HCT116 (cell line): ENCODE data around the gene SYNE1. TPM values are rescaled to one million over a fixed set of nuclear protein-coding genes. Genes with fewer than 3 reads are reported as not detected.
"Not testable (repeated sequence)": the region's sequence is repeated elsewhere in the genome, so short reads cannot be mapped to it uniquely, and the experiment has no call there.

Source experiments
- ATAC-seq: fragments of 200-7000 bp; cut with Tn5 transposase; 2 replicates; pipeline ENCODE4 v1.9.1; 2020; ENCODE audit warnings: mild to moderate bottlenecking, moderate library complexity
- BruUV-seq: library from RNA; stranded (reverse); fragments of 400-500 nt; replicated peaks from 2 replicates; lab custom pipeline; 2021; lab: Mats Ljungman, UMichigan
- CTCF ChIA-PET: fragments of 300-600 bp; sonication (Branson Sonifier 250); formaldehyde crosslinking; loops from one replicate; lab custom pipeline; 2021; ENCODE audit warnings: antibody characterized with exemption; lab: Charles Lee
- POLR2A ChIA-PET: fragments of 300-600, 350-600 bp; sonication (Branson Sonifier 250); formaldehyde crosslinking; loops from one replicate; lab custom pipeline; 2021; ENCODE audit warnings: antibody characterized with exemption; lab: Charles Lee
- RAD21 ChIA-PET, 2 experiments: fragments of 300-600 bp; sonication (Branson Sonifier 250); formaldehyde crosslinking; loops; one replicate each; lab custom pipeline; 2023; ENCODE audit warnings: low total read pairs in 2 of 2; ENCODE audit not compliant: uncharacterized antibody in 2 of 2, unreplicated experiment in 2 of 2, low non-redundant PET in 1 of 2; lab: Charles Lee
- DNase-seq: peaks from one replicate; pipeline ENCODE4 v3.0.0-alpha.2; 2010; ENCODE audit warnings: low read depth, low spot score
- H2AFZ ChIP-seq: fragments of 200-600 bp; shearing (Covaris generic), sonication (generic); 2 replicates; pipeline ENCODE4 v1.6.1; 2017; ENCODE audit warnings: low read depth, mixed run types, mixed read lengths, antibody characterized with exemption, low read length; ENCODE audit not compliant: poor library complexity, severe bottlenecking
- H3K27ac ChIP-seq: 2 replicates; pipeline ENCODE4 v1.5.1; 2012; ENCODE audit warnings: low read depth, low read length
- H3K27me3 ChIP-seq: fragments of 200-600 bp; sonication (generic); 2 replicates; pipeline ENCODE4 v1.6.1; 2016; ENCODE audit warnings: mixed run types, low read length, mixed read lengths; ENCODE audit not compliant: insufficient read depth
- H3K36me3 ChIP-seq, 2 experiments: fragments of 200-500 bp in 1 of 2; fragments of 200-600 bp in 1 of 2; sonication (Bioruptor generic) in 1 of 2; sonication (generic) in 1 of 2; 2 replicates each; pipeline versions ENCODE4 v1.5.1 to v1.6.1; 2014 to 2016; ENCODE audit warnings: low read length in 2 of 2, inconsistent platforms in 1 of 2, mixed read lengths in 1 of 2, mixed run types in 1 of 2; ENCODE audit not compliant: insufficient read depth in 2 of 2, control insufficient read depth in 1 of 2
- H3K4me1 ChIP-seq, 2 experiments: fragments of 200-600 bp in 1 of 2; sonication (generic) in 1 of 2; 2 replicates each; pipeline versions ENCODE4 v1.5.1 to v1.6.1; 2012 to 2017; ENCODE audit warnings: low read length in 2 of 2, inconsistent platforms in 1 of 2, mild to moderate bottlenecking in 1 of 2, mixed read lengths in 1 of 2, mixed run types in 1 of 2, moderate library complexity in 1 of 2; ENCODE audit not compliant: insufficient read depth in 2 of 2, control insufficient read depth in 1 of 2
- H3K4me2 ChIP-seq: fragments of 200-600 bp; sonication (generic); 2 replicates; pipeline ENCODE4 v1.6.1; 2017; ENCODE audit warnings: mixed run types, low read length, mixed read lengths
- H3K4me3 ChIP-seq, 2 experiments: fragments of 200-600 bp in 1 of 2; sonication (generic) in 1 of 2; replicated peaks in 1 of 2; 2 replicates each; pipeline ENCODE4 v1.5.1; 2011 to 2016; ENCODE audit warnings: low read length in 2 of 2, control low read depth in 1 of 2, low read depth in 1 of 2, mild to moderate bottlenecking in 1 of 2, mixed read lengths in 1 of 2, mixed run types in 1 of 2
- H3K79me2 ChIP-seq: fragments of 200-600 bp; sonication (generic); 2 replicates; pipeline ENCODE4 v1.6.1; 2017; ENCODE audit warnings: mild to moderate bottlenecking, mixed run types, low read length, moderate library complexity, mixed read lengths; ENCODE audit not compliant: insufficient read depth
- H3K9ac ChIP-seq: fragments of 200-600 bp; sonication (generic); 2 replicates; pipeline ENCODE4 v1.6.1; 2016; ENCODE audit warnings: low read length, mixed read lengths
- H3K9me2 ChIP-seq: fragments of 200-600 bp; sonication (generic), shearing (Covaris generic); 2 replicates; pipeline ENCODE4 v1.6.1; 2017; ENCODE audit warnings: mixed run types, mild to moderate bottlenecking, moderate library complexity; ENCODE audit not compliant: insufficient read depth
- H3K9me3 ChIP-seq, 2 experiments: fragments of 200-500 bp in 1 of 2; fragments of 200-600 bp in 1 of 2; sonication (Bioruptor generic) in 1 of 2; sonication (generic) in 1 of 2; 2 replicates each; pipeline ENCODE4 v1.6.1; 2014 to 2017; ENCODE audit warnings: low read length in 2 of 2, mixed read lengths in 2 of 2, inconsistent platforms in 1 of 2, low read depth in 1 of 2, mild to moderate bottlenecking in 1 of 2, mixed run types in 1 of 2, moderate library complexity in 1 of 2; ENCODE audit not compliant: control insufficient read depth in 1 of 2, insufficient read depth in 1 of 2
- H4K20me1 ChIP-seq: fragments of 200-600 bp; sonication (generic), shearing (Covaris generic); 2 replicates; pipeline ENCODE4 v1.6.1; 2017; ENCODE audit warnings: mixed run types, mild to moderate bottlenecking, moderate library complexity; ENCODE audit not compliant: insufficient read depth
- EGR1 ChIP-seq: IDR thresholded peaks from 2 replicates; pipeline ENCODE4 v1.6.1; 2012; ENCODE audit warnings: low read depth
- POLR2A ChIP-seq: IDR thresholded peaks from 2 replicates; pipeline ENCODE4 v1.7.0; 2011; ENCODE audit warnings: borderline replicate concordance; ENCODE audit not compliant: insufficient read depth, insufficient read length; ENCODE audit errors: extremely low read depth
- SRF ChIP-seq: IDR thresholded peaks from 2 replicates; pipeline ENCODE4 v1.6.1; 2012; ENCODE audit warnings: low read depth
- intact Hi-C: fragments of 100-400 bp; cut with micrococcal nuclease; formaldehyde crosslinking; loops from 2 replicates; pipeline ENCODE4 v1.10.0; 2022
- total RNA-seq: library from RNA; stranded (reverse); gene quantifications from one replicate; pipeline ENCODE4 v1.2.1, GENCODE V29; 2021; ENCODE audit not compliant: unreplicated experiment
- TF ChIP-seq, protein P1 (sequence below), 3 experiments: fragments of 200-600 bp in 1 of 3; sonication (generic) in 1 of 3; IDR thresholded peaks in 2 of 3; conservative IDR thresholded peaks in 1 of 3; 2 replicates each; pipeline ENCODE4 v1.5.1; 2012 to 2017; ENCODE audit warnings: low read depth in 2 of 3, low read length in 2 of 3, antibody characterized with exemption in 1 of 3, borderline replicate concordance in 1 of 3, control low read depth in 1 of 3, mild to moderate bottlenecking in 1 of 3, mixed read lengths in 1 of 3, mixed run types in 1 of 3, moderate library complexity in 1 of 3; ENCODE audit not compliant: insufficient read depth in 1 of 3

SYNE1 gene
- total RNA-seq, 1 experiment from 2014 or later = 5.4 TPM

DNA sequence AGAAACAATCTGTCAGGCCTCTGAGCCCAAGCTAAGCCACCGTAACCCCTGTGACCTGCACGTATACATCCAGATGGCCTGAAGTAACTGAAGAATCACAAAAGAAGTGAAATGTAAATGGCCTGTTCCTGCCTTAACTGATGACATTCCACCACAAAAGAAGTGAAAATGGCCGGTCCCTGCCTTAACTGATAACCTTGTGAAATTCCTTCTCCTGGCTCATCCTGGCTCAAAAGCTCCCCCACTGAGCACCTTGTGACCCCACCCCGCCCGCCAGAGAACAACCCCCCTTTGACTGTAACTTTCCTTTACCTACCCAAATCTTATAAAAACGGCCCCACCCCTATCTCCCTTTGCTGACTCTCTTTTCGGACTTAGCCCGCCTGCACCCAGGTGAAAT is 45.8 kb upstream of the SYNE1 start:
- H3K79me2 ChIP-seq, H3K4me2 ChIP-seq, CTCF ChIA-PET, RAD21 ChIA-PET, BruUV-seq, ATAC-seq, POLR2A ChIA-PET, H3K9me3 ChIP-seq, H3K4me1 ChIP-seq, H3K9me2 ChIP-seq, DNase-seq, H3K36me3 ChIP-seq, H4K20me1 ChIP-seq, H2AFZ ChIP-seq, H3K27me3 ChIP-seq, intact Hi-C loops, H3K4me3 ChIP-seq, H3K27ac ChIP-seq, H3K9ac ChIP-seq: not testable (repeated sequence)

DNA sequence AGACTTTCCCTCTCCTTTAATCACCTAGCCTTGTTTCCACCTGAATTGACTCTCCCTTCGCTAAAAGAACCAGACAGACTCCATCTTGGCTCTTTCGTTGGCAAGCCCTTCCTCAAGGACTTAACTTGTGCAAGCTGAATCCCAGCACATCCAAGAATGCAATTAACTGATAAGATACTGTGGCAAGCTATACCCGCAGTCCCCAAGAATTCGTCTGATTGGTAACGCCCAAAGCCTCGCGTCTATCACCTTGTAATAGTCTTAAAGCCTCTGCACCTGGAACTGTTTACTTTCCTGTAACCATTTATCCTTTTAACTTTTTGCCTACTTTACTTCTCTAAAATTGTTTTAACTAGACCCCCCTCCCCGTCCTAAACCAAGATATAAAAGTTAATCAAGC is 45.0 kb upstream of the SYNE1 start:
- no peaks in the 10 kb centered on the region for H3K4me1 ChIP-seq
- no peak overlapping the region for H3K27ac ChIP-seq
- H3K4me2 ChIP-seq = no peak overlapping the region

More for the DNA sequence above, 45.0 kb upstream of the SYNE1 start:
- Histone ChIP-seq H3K79me2 (no peaks in the 10 kb centered on the region), H4K20me1 (no peaks in the 10 kb centered on the region), H3K9me3 (no peaks in the 10 kb centered on the region), H3K27me3 (no peaks in the 10 kb centered on the region; the same call in 1 of the 2 replicates), H3K36me3 (no peaks in the 10 kb centered on the region), H2AFZ (no peak overlapping the region), H3K4me3 (no peak overlapping the region), H3K9me2 (no peaks in the 10 kb centered on the region), H3K9ac (no peak overlapping the region)
- DNase-seq (no peak), ATAC-seq (no peak)
- POLR2A ChIA-PET = no interaction called here
- no peak for TF ChIP-seq POLR2A
- no peak for TF ChIP-seq EGR1
- TF ChIP-seq, protein P1, sequence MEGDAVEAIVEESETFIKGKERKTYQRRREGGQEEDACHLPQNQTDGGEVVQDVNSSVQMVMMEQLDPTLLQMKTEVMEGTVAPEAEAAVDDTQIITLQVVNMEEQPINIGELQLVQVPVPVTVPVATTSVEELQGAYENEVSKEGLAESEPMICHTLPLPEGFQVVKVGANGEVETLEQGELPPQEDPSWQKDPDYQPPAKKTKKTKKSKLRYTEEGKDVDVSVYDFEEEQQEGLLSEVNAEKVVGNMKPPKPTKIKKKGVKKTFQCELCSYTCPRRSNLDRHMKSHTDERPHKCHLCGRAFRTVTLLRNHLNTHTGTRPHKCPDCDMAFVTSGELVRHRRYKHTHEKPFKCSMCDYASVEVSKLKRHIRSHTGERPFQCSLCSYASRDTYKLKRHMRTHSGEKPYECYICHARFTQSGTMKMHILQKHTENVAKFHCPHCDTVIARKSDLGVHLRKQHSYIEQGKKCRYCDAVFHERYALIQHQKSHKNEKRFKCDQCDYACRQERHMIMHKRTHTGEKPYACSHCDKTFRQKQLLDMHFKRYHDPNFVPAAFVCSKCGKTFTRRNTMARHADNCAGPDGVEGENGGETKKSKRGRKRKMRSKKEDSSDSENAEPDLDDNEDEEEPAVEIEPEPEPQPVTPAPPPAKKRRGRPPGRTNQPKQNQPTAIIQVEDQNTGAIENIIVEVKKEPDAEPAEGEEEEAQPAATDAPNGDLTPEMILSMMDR (IDR thresholded peaks at IDR 0.05 in 2 of 3, conservative IDR thresholded peaks at IDR 0.05 in 1 of 3; ENCODE audit: borderline replicate concordance in 1 of 3, insufficient read depth in 1 of 3, low read depth in 2 of 3, low read length in 2 of 3) = no peak
- TF ChIP-seq SRF = no peak
- BruUV-seq = no TSS peak
- intact Hi-C loops = no loop called here
- RAD21 ChIA-PET = no interaction called here
- CTCF ChIA-PET = no interaction called here
